HCT116 (cell line): Measurements from ENCODE around the gene OR1J2. TPM values are rescaled to one million over a fixed set of nuclear protein-coding genes. Genes with fewer than 3 reads are reported as not detected.

Experiments
- ATAC-seq: fragments of 200-7000 bp; cut with Tn5 transposase; 2 replicates; pipeline ENCODE4 v1.9.1; 2020; ENCODE audit warnings: mild to moderate bottlenecking, moderate library complexity
- BruUV-seq: library from RNA; stranded (reverse); fragments of 400-500 nt; replicated peaks from 2 replicates; lab custom pipeline; 2021; lab: Mats Ljungman, UMichigan
- CTCF ChIA-PET: fragments of 300-600 bp; sonication (Branson Sonifier 250); formaldehyde crosslinking; loops from one replicate; lab custom pipeline; 2021; ENCODE audit warnings: antibody characterized with exemption; lab: Charles Lee
- POLR2A ChIA-PET: fragments of 300-600, 350-600 bp; sonication (Branson Sonifier 250); formaldehyde crosslinking; loops from one replicate; lab custom pipeline; 2021; ENCODE audit warnings: antibody characterized with exemption; lab: Charles Lee
- RAD21 ChIA-PET, 2 experiments: fragments of 300-600 bp; sonication (Branson Sonifier 250); formaldehyde crosslinking; loops; one replicate each; lab custom pipeline; 2023; ENCODE audit warnings: low total read pairs in 2 of 2; ENCODE audit not compliant: uncharacterized antibody in 2 of 2, unreplicated experiment in 2 of 2, low non-redundant PET in 1 of 2; lab: Charles Lee
- DNase-seq: peaks from one replicate; pipeline ENCODE4 v3.0.0-alpha.2; 2010; ENCODE audit warnings: low read depth, low spot score
- H2AFZ ChIP-seq: fragments of 200-600 bp; shearing (Covaris generic), sonication (generic); 2 replicates; pipeline ENCODE4 v1.6.1; 2017; ENCODE audit warnings: low read depth, mixed run types, mixed read lengths, antibody characterized with exemption, low read length; ENCODE audit not compliant: poor library complexity, severe bottlenecking
- H3K27ac ChIP-seq: 2 replicates; pipeline ENCODE4 v1.5.1; 2012; ENCODE audit warnings: low read depth, low read length
- H3K27me3 ChIP-seq: fragments of 200-600 bp; sonication (generic); 2 replicates; pipeline ENCODE4 v1.6.1; 2016; ENCODE audit warnings: mixed run types, low read length, mixed read lengths; ENCODE audit not compliant: insufficient read depth
- H3K36me3 ChIP-seq, 2 experiments: fragments of 200-500 bp in 1 of 2; fragments of 200-600 bp in 1 of 2; sonication (Bioruptor generic) in 1 of 2; sonication (generic) in 1 of 2; 2 replicates each; pipeline versions ENCODE4 v1.5.1 to v1.6.1; 2014 to 2016; ENCODE audit warnings: low read length in 2 of 2, inconsistent platforms in 1 of 2, mixed read lengths in 1 of 2, mixed run types in 1 of 2; ENCODE audit not compliant: insufficient read depth in 2 of 2, control insufficient read depth in 1 of 2
- H3K4me1 ChIP-seq, 2 experiments: fragments of 200-600 bp in 1 of 2; sonication (generic) in 1 of 2; 2 replicates each; pipeline versions ENCODE4 v1.5.1 to v1.6.1; 2012 to 2017; ENCODE audit warnings: low read length in 2 of 2, inconsistent platforms in 1 of 2, mild to moderate bottlenecking in 1 of 2, mixed read lengths in 1 of 2, mixed run types in 1 of 2, moderate library complexity in 1 of 2; ENCODE audit not compliant: insufficient read depth in 2 of 2, control insufficient read depth in 1 of 2
- H3K4me2 ChIP-seq: fragments of 200-600 bp; sonication (generic); 2 replicates; pipeline ENCODE4 v1.6.1; 2017; ENCODE audit warnings: mixed run types, low read length, mixed read lengths
- H3K4me3 ChIP-seq, 2 experiments: fragments of 200-600 bp in 1 of 2; sonication (generic) in 1 of 2; replicated peaks in 1 of 2; 2 replicates each; pipeline ENCODE4 v1.5.1; 2011 to 2016; ENCODE audit warnings: low read length in 2 of 2, control low read depth in 1 of 2, low read depth in 1 of 2, mild to moderate bottlenecking in 1 of 2, mixed read lengths in 1 of 2, mixed run types in 1 of 2
- H3K79me2 ChIP-seq: fragments of 200-600 bp; sonication (generic); 2 replicates; pipeline ENCODE4 v1.6.1; 2017; ENCODE audit warnings: mild to moderate bottlenecking, mixed run types, low read length, moderate library complexity, mixed read lengths; ENCODE audit not compliant: insufficient read depth
- H3K9ac ChIP-seq: fragments of 200-600 bp; sonication (generic); 2 replicates; pipeline ENCODE4 v1.6.1; 2016; ENCODE audit warnings: low read length, mixed read lengths
- H3K9me2 ChIP-seq: fragments of 200-600 bp; sonication (generic), shearing (Covaris generic); 2 replicates; pipeline ENCODE4 v1.6.1; 2017; ENCODE audit warnings: mixed run types, mild to moderate bottlenecking, moderate library complexity; ENCODE audit not compliant: insufficient read depth
- H3K9me3 ChIP-seq, 2 experiments: fragments of 200-500 bp in 1 of 2; fragments of 200-600 bp in 1 of 2; sonication (Bioruptor generic) in 1 of 2; sonication (generic) in 1 of 2; 2 replicates each; pipeline ENCODE4 v1.6.1; 2014 to 2017; ENCODE audit warnings: low read length in 2 of 2, mixed read lengths in 2 of 2, inconsistent platforms in 1 of 2, low read depth in 1 of 2, mild to moderate bottlenecking in 1 of 2, mixed run types in 1 of 2, moderate library complexity in 1 of 2; ENCODE audit not compliant: control insufficient read depth in 1 of 2, insufficient read depth in 1 of 2
- H4K20me1 ChIP-seq: fragments of 200-600 bp; sonication (generic), shearing (Covaris generic); 2 replicates; pipeline ENCODE4 v1.6.1; 2017; ENCODE audit warnings: mixed run types, mild to moderate bottlenecking, moderate library complexity; ENCODE audit not compliant: insufficient read depth
- CBX3 ChIP-seq: IDR thresholded peaks from 2 replicates; pipeline ENCODE4 v1.6.1; 2012; ENCODE audit warnings: low read depth
- EGR1 ChIP-seq: IDR thresholded peaks from 2 replicates; pipeline ENCODE4 v1.6.1; 2012; ENCODE audit warnings: low read depth
- EZH2 ChIP-seq: fragments of 200-600 bp; sonication (generic); IDR thresholded peaks from 2 replicates; pipeline ENCODE4 v1.6.1; 2017; ENCODE audit warnings: antibody characterized with exemption, mixed run types
- EZH2phosphoT487 ChIP-seq: fragments of 200-600 bp; IDR thresholded peaks from 2 replicates; pipeline ENCODE4 v1.6.1; 2018; ENCODE audit warnings: antibody characterized with exemption, borderline replicate concordance
- FOSL1 ChIP-seq: IDR thresholded peaks from 2 replicates; pipeline ENCODE4 v1.6.1; 2012; ENCODE audit warnings: low read depth
- POLR2AphosphoS5 ChIP-seq: IDR thresholded peaks from 2 replicates; pipeline ENCODE4 v1.6.1; 2011; ENCODE audit warnings: mild to moderate bottlenecking, low read depth, low read length, moderate library complexity
- SIN3A ChIP-seq: IDR thresholded peaks from 2 replicates; pipeline ENCODE4 v1.6.1; 2012; ENCODE audit warnings: low read depth
- SP1 ChIP-seq: IDR thresholded peaks from 2 replicates; pipeline ENCODE4 v1.6.1; 2012; ENCODE audit warnings: low read depth
- TCF7L2 ChIP-seq: IDR thresholded peaks from 2 replicates; pipeline ENCODE4 v1.7.0; 2011; ENCODE audit warnings: borderline replicate concordance, inconsistent platforms; ENCODE audit not compliant: insufficient read depth, insufficient read length; ENCODE audit errors: extremely low read depth
- ZFX ChIP-seq: fragments of 450-650 bp; IDR thresholded peaks from 2 replicates; pipeline ENCODE4 v1.6.1; 2017
- ZNF274 ChIP-seq: fragments of 200-500 bp; sonication (Bioruptor generic); IDR thresholded peaks from 2 replicates; pipeline ENCODE4 v1.6.1; 2014; ENCODE audit warnings: mild to moderate bottlenecking, low read depth, low read length, inconsistent platforms
- intact Hi-C: fragments of 100-400 bp; cut with micrococcal nuclease; formaldehyde crosslinking; loops from 2 replicates; pipeline ENCODE4 v1.10.0; 2022
- total RNA-seq: library from RNA; stranded (reverse); gene quantifications from one replicate; pipeline ENCODE4 v1.2.1, GENCODE V29; 2021; ENCODE audit not compliant: unreplicated experiment
- TF ChIP-seq, protein P1 (sequence below): IDR thresholded peaks from 2 replicates; pipeline ENCODE4 v1.6.1; 2012
- TF ChIP-seq, protein P2 (sequence below): IDR thresholded peaks from 2 replicates; pipeline ENCODE4 v1.6.1; 2012
- TF ChIP-seq, protein P3 (sequence below): IDR thresholded peaks from 2 replicates; pipeline ENCODE4 v1.6.1; 2011; ENCODE audit warnings: mild to moderate bottlenecking, low read length, moderate library complexity; ENCODE audit not compliant: insufficient replicate concordance; ENCODE audit errors: extremely low read depth
- TF ChIP-seq, protein P4 (sequence below), 3 experiments: fragments of 200-600 bp in 1 of 3; sonication (generic) in 1 of 3; IDR thresholded peaks in 2 of 3; conservative IDR thresholded peaks in 1 of 3; 2 replicates each; pipeline ENCODE4 v1.5.1; 2012 to 2017; ENCODE audit warnings: low read depth in 2 of 3, low read length in 2 of 3, antibody characterized with exemption in 1 of 3, borderline replicate concordance in 1 of 3, control low read depth in 1 of 3, mild to moderate bottlenecking in 1 of 3, mixed read lengths in 1 of 3, mixed run types in 1 of 3, moderate library complexity in 1 of 3; ENCODE audit not compliant: insufficient read depth in 1 of 3

OR1J2 gene
- total RNA-seq, 1 experiment from 2014 or later, result not detected

DNA sequence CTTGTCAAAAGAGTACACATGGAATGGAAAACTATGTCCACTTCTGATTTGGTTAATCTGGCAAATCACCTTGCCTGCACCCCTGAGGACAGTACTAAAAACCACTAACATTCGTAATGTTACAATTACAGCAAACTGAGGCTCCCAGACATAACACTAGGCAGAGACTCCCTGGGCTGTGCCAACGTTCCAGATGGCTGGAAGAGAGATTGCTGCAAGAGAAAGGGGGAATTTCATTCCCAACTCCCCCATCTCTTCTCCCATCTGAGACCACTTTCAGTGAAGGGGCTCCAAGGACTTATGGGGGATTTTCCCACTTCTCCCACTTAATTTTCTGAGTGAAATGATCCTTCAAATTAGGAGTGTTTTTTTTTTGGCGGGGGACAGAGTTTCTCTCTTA, 44.1 kb upstream of the OR1J2 start:
- H3K9me2 ChIP-seq, result no peaks in the 10 kb centered on the region
- H3K4me2 ChIP-seq, result no peak overlapping the region
- no peak overlapping the region for H3K27ac ChIP-seq
- no peaks in the 10 kb centered on the region for H3K36me3 ChIP-seq
- BruUV-seq, result no TSS peak
- intact Hi-C loops, result loop anchor here (5.0 to 10.0 kb wide), 2 partner anchors 528 to 886 kb away; no protein-coding TSS in a partner anchor
- no peak overlapping the region for H3K4me3 ChIP-seq
- H4K20me1 ChIP-seq, result no peaks in the 10 kb centered on the region
- no peak overlapping the region for H3K9ac ChIP-seq
- peaks cover 17% of the 10 kb centered on the region for H3K27me3 ChIP-seq
- ChIA-PET CTCF (no interaction called here), POLR2A (no interaction called here), RAD21 (no interaction called here)
- no peak overlapping the region for H2AFZ ChIP-seq
- peaks cover 0 to 12% of the 10 kb centered on the region in 2 experiments; a peak in 2 of 4 replicates for H3K4me1 ChIP-seq
- TF ChIP-seq FOSL1 (no peak), ZFX (no peak), TCF7L2 (no peak), POLR2AphosphoS5 (no peak)
- TF ChIP-seq, protein P1, sequence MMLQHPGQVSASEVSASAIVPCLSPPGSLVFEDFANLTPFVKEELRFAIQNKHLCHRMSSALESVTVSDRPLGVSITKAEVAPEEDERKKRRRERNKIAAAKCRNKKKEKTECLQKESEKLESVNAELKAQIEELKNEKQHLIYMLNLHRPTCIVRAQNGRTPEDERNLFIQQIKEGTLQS, result no peak
- TF ChIP-seq, protein P2, sequence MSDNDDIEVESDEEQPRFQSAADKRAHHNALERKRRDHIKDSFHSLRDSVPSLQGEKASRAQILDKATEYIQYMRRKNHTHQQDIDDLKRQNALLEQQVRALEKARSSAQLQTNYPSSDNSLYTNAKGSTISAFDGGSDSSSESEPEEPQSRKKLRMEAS, result no peak
- ATAC-seq (no peak), DNase-seq (no peak)
- H3K9me3 ChIP-seq, result no peaks in the 10 kb centered on the region
- no peaks in the 10 kb centered on the region for H3K79me2 ChIP-seq

DNA sequence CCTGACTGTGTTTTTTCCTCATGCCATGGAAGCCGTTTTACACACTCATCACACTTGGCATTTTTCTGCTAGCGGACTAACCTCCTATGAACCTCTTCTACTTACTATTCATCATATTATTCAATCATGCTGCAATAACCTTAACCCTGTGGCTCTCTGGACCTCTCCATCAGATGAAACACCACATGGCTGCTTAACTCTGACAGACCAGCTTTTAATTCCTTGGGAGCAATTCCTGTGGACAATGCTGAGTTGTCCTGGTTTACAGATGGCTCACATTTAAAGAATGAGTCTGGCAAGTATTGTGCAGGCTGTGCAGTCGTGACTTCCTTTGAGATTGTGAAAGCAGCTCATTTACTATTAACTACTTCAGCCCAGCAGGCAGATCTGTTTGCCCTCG, 41.9 kb upstream of the OR1J2 start:
- no peaks in the 10 kb centered on the region for H4K20me1 ChIP-seq
- H3K4me1 ChIP-seq, result peaks cover 0 to 12% of the 10 kb centered on the region in 2 experiments; a peak in 2 of 4 replicates
- RAD21 ChIA-PET, result no interaction called here
- H3K4me3 ChIP-seq, result no peak overlapping the region
- no peaks in the 10 kb centered on the region for H3K9me2 ChIP-seq
- H3K79me2 ChIP-seq, result no peaks in the 10 kb centered on the region
- no peaks in the 10 kb centered on the region for H3K36me3 ChIP-seq
- no peak overlapping the region for H3K4me2 ChIP-seq
- no peak overlapping the region for H2AFZ ChIP-seq
- POLR2A ChIA-PET, result no interaction called here
- no peak overlapping the region for H3K27ac ChIP-seq
- no peak for ATAC-seq
- no TSS peak for BruUV-seq
- H3K9me3 ChIP-seq, result no peaks in the 10 kb centered on the region
- intact Hi-C loops, result loop anchor here (5.0 to 10.0 kb wide), 2 partner anchors 526 to 884 kb away; no protein-coding TSS in a partner anchor
- CTCF ChIA-PET, result no interaction called here
- no peak overlapping the region for H3K9ac ChIP-seq
- no peak for DNase-seq
- H3K27me3 ChIP-seq, result peaks cover 32% of the 10 kb centered on the region
- TF ChIP-seq POLR2AphosphoS5 (no peak), EZH2phosphoT487 (no peak), CBX3 (no peak), FOSL1 (no peak), ZNF274 (no peak), EGR1 (no peak), EZH2 (no peak), SIN3A (no peak), SP1 (no peak)
- TF ChIP-seq, protein P2, result no peak
- TF ChIP-seq, protein P3, sequence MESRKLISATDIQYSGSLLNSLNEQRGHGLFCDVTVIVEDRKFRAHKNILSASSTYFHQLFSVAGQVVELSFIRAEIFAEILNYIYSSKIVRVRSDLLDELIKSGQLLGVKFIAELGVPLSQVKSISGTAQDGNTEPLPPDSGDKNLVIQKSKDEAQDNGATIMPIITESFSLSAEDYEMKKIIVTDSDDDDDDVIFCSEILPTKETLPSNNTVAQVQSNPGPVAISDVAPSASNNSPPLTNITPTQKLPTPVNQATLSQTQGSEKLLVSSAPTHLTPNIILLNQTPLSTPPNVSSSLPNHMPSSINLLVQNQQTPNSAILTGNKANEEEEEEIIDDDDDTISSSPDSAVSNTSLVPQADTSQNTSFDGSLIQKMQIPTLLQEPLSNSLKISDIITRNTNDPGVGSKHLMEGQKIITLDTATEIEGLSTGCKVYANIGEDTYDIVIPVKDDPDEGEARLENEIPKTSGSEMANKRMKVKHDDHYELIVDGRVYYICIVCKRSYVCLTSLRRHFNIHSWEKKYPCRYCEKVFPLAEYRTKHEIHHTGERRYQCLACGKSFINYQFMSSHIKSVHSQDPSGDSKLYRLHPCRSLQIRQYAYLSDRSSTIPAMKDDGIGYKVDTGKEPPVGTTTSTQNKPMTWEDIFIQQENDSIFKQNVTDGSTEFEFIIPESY, result no peak
- TF ChIP-seq, protein P1, result no peak
- TF ChIP-seq, protein P4, sequence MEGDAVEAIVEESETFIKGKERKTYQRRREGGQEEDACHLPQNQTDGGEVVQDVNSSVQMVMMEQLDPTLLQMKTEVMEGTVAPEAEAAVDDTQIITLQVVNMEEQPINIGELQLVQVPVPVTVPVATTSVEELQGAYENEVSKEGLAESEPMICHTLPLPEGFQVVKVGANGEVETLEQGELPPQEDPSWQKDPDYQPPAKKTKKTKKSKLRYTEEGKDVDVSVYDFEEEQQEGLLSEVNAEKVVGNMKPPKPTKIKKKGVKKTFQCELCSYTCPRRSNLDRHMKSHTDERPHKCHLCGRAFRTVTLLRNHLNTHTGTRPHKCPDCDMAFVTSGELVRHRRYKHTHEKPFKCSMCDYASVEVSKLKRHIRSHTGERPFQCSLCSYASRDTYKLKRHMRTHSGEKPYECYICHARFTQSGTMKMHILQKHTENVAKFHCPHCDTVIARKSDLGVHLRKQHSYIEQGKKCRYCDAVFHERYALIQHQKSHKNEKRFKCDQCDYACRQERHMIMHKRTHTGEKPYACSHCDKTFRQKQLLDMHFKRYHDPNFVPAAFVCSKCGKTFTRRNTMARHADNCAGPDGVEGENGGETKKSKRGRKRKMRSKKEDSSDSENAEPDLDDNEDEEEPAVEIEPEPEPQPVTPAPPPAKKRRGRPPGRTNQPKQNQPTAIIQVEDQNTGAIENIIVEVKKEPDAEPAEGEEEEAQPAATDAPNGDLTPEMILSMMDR (IDR thresholded peaks at IDR 0.05 in 2 of 3, conservative IDR thresholded peaks at IDR 0.05 in 1 of 3; ENCODE audit: borderline replicate concordance in 1 of 3, insufficient read depth in 1 of 3, low read depth in 2 of 3, low read length in 2 of 3), result no peak
